GM23338 (cell line): ENCODE data around the gene BTBD9. TPM values are rescaled to one million over a fixed set of nuclear protein-coding genes. Genes with fewer than 3 reads are reported as not detected.

ENCODE experiments used
- ATAC-seq: fragments of 200-7000 bp; cut with Tn5 transposase; 3 replicates; pipeline ENCODE4 v1.9.1; 2020
- DNase-seq: peaks from one replicate; pipeline ENCODE4 v3.0.0-alpha.2; 2015; ENCODE audit warnings: low spot score
- H2AFZ ChIP-seq: fragments of 200-600 bp; sonication (generic); 2 replicates; pipeline ENCODE4 v1.8.0; 2016; ENCODE audit warnings: antibody characterized with exemption, mild to moderate bottlenecking, moderate library complexity
- H3F3A ChIP-seq: fragments of 200-600 bp; sonication (generic); replicated peaks from 2 replicates; pipeline ENCODE4 v1.8.0; 2017; ENCODE audit warnings: antibody characterized with exemption, mixed run types, low read depth
- H3K27ac ChIP-seq: fragments of 200-600 bp; sonication (generic); 2 replicates; pipeline ENCODE4 v1.6.1; 2016; ENCODE audit warnings: low read depth
- H3K27me3 ChIP-seq: fragments of 200-600 bp; sonication (generic); 2 replicates; pipeline ENCODE4 v1.8.0; 2016; ENCODE audit warnings: mild to moderate bottlenecking, mixed run types, moderate library complexity; ENCODE audit not compliant: insufficient read depth
- H3K36me3 ChIP-seq: fragments of 200-600 bp; sonication (generic); 2 replicates; pipeline ENCODE4 v1.8.0; 2016; ENCODE audit warnings: mild to moderate bottlenecking; ENCODE audit not compliant: insufficient read depth
- H3K4me1 ChIP-seq: fragments of 200-600 bp; sonication (generic); 2 replicates; pipeline ENCODE4 v1.8.0; 2016; ENCODE audit warnings: mild to moderate bottlenecking, moderate library complexity; ENCODE audit not compliant: insufficient read depth
- H3K4me2 ChIP-seq: fragments of 200-600 bp; sonication (generic); 2 replicates; pipeline ENCODE4 v1.7.1; 2017; ENCODE audit warnings: mixed run types
- H3K4me3 ChIP-seq: fragments of 200-600 bp; sonication (generic); 2 replicates; pipeline ENCODE4 v1.6.1; 2016; ENCODE audit warnings: mixed run types
- H3K79me2 ChIP-seq: fragments of 200-600 bp; sonication (generic); replicated peaks from 2 replicates; pipeline ENCODE4 v1.8.0; 2017; ENCODE audit warnings: mild to moderate bottlenecking; ENCODE audit not compliant: insufficient read depth
- H3K9me2 ChIP-seq: fragments of 200-600 bp; sonication (generic); 2 replicates; pipeline ENCODE4 v1.8.0; 2017; ENCODE audit not compliant: insufficient read depth
- H4K20me1 ChIP-seq: fragments of 200-600 bp; sonication (generic); replicated peaks from 2 replicates; pipeline ENCODE4 v1.8.0; 2017; ENCODE audit warnings: mild to moderate bottlenecking; ENCODE audit not compliant: insufficient read depth
- H3K27ac Mint-ChIP-seq: 2 replicates; pipeline ENCODE4 v1.8.0; 2020; ENCODE audit warnings: inconsistent platforms, mild to moderate bottlenecking, moderate library complexity, mixed read lengths
- H3K27me3 Mint-ChIP-seq: 3 replicates; pipeline ENCODE4 v1.8.0; 2022; ENCODE audit warnings: low read depth, mild to moderate bottlenecking, moderate library complexity, mixed read lengths, inconsistent platforms; ENCODE audit not compliant: insufficient read depth, poor library complexity
- H3K36me3 Mint-ChIP-seq: 3 replicates; pipeline ENCODE4 v1.8.0; 2021; ENCODE audit warnings: low read depth, mild to moderate bottlenecking, inconsistent platforms, moderate library complexity, mixed read lengths
- H3K4me1 Mint-ChIP-seq: 3 replicates; pipeline ENCODE4 v1.8.0; 2020; ENCODE audit warnings: mild to moderate bottlenecking, inconsistent platforms, mixed read lengths
- H3K4me3 Mint-ChIP-seq: 3 replicates; pipeline ENCODE4 v1.8.0; 2021; ENCODE audit warnings: moderate library complexity, mild to moderate bottlenecking, inconsistent platforms, mixed read lengths
- H3K9me3 Mint-ChIP-seq: 3 replicates; pipeline ENCODE4 v1.8.0; 2020; ENCODE audit warnings: moderate library complexity, mild to moderate bottlenecking, inconsistent platforms, mixed read lengths
- CREB1 ChIP-seq: fragments of 250-450 bp; sonication (Bioruptor Pico); IDR thresholded peaks from 2 replicates; pipeline ENCODE4 v1.5.0; 2020; ENCODE audit warnings: low read depth, mild to moderate bottlenecking, moderate library complexity
- EZH2 ChIP-seq: fragments of 200-600 bp; sonication (generic); IDR thresholded peaks from one replicate; pipeline ENCODE4 v1.8.0; 2017; ENCODE audit warnings: antibody characterized with exemption, mild to moderate bottlenecking, low read depth; ENCODE audit not compliant: unreplicated experiment
- EZH2phosphoT487 ChIP-seq: fragments of 200-600 bp; sonication (generic); IDR thresholded peaks from one replicate; pipeline ENCODE4 v1.8.1; 2018; ENCODE audit warnings: antibody characterized with exemption; ENCODE audit not compliant: unreplicated experiment
- JUNB ChIP-seq: IDR thresholded peaks from one replicate; pipeline ENCODE4 v1.6.1; 2016; ENCODE audit warnings: antibody characterized with exemption; ENCODE audit not compliant: unreplicated experiment
- NANOG ChIP-seq: IDR thresholded peaks from 2 replicates; pipeline ENCODE4 v1.6.1; 2016; ENCODE audit warnings: antibody characterized with exemption, borderline replicate concordance
- POLR2AphosphoS5 ChIP-seq: IDR thresholded peaks from 2 replicates; pipeline ENCODE4 v1.6.1; 2016; ENCODE audit warnings: antibody characterized with exemption, low read depth
- STAT1 ChIP-seq: IDR thresholded peaks from one replicate; pipeline ENCODE4 v1.6.1; 2016; ENCODE audit warnings: antibody characterized with exemption; ENCODE audit not compliant: unreplicated experiment
- ZNF114 ChIP-seq: fragments of 250-450 bp; sonication (Bioruptor Pico); IDR thresholded peaks from 2 replicates; pipeline ENCODE4 v1.5.0; 2020; ENCODE audit warnings: mild to moderate bottlenecking, moderate library complexity
- ZNF331 ChIP-seq: fragments of 250-450 bp; sonication (Bioruptor Pico); IDR thresholded peaks from 2 replicates; pipeline ENCODE4 v1.5.0; 2020; ENCODE audit warnings: low read depth, mild to moderate bottlenecking, moderate library complexity
- ZNF462 ChIP-seq: fragments of 250-450 bp; sonication (Bioruptor Pico); IDR thresholded peaks from 2 replicates; pipeline ENCODE4 v1.5.0; 2020; ENCODE audit warnings: mild to moderate bottlenecking, moderate library complexity
- polyA plus RNA-seq: library from polyadenylated mRNA; unstranded; fragments of >200 nt; fragmentation: Nextera tagmentation; extraction: Ambion mirVana; gene quantifications from 2 replicates; pipeline ENCODE4 v1.2.1, GENCODE V29; 2016
- total RNA-seq: library from RNA; depleted of rRNA; stranded (reverse); fragments of >200 nt; shearing (Covaris generic); gene quantifications from 2 replicates; pipeline ENCODE4 v1.2.3, GENCODE V29; 2014
- TF ChIP-seq, protein P1 (sequence below): IDR thresholded peaks from 2 replicates; pipeline ENCODE4 v1.6.1; 2016; ENCODE audit warnings: antibody characterized with exemption
- TF ChIP-seq, protein P2 (sequence below): IDR thresholded peaks from one replicate; pipeline ENCODE4 v1.6.1; 2018; ENCODE audit warnings: antibody characterized with exemption; ENCODE audit not compliant: unreplicated experiment
- TF ChIP-seq, protein P3 (sequence below), 2 experiments: fragments of 200-600 bp in 1 of 2; sonication (generic) in 1 of 2; conservative IDR thresholded peaks; 2 replicates each; pipeline versions ENCODE4 v1.5.1 to v1.6.1; 2016 to 2017; ENCODE audit warnings: antibody characterized with exemption in 2 of 2, low read depth in 2 of 2, mild to moderate bottlenecking in 2 of 2, moderate library complexity in 1 of 2

BTBD9 gene
- total and polyA plus RNA-seq, 2 experiments from 2014 or later = 4.2 to 5.3 TPM

GRCh38 chr6:38589367-38589720 is 50.4 kb downstream of the BTBD9 start:
- DNase-seq = no peak
- no peaks in the 10 kb centered on the region for H4K20me1 ChIP-seq
- TF ChIP-seq EZH2phosphoT487 = no peak
- TF ChIP-seq, protein P1, sequence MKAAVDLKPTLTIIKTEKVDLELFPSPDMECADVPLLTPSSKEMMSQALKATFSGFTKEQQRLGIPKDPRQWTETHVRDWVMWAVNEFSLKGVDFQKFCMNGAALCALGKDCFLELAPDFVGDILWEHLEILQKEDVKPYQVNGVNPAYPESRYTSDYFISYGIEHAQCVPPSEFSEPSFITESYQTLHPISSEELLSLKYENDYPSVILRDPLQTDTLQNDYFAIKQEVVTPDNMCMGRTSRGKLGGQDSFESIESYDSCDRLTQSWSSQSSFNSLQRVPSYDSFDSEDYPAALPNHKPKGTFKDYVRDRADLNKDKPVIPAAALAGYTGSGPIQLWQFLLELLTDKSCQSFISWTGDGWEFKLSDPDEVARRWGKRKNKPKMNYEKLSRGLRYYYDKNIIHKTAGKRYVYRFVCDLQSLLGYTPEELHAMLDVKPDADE = no peak
- TF ChIP-seq ZNF331 (CRISPR knock-in tag) = no peak
- TF ChIP-seq, protein P2, sequence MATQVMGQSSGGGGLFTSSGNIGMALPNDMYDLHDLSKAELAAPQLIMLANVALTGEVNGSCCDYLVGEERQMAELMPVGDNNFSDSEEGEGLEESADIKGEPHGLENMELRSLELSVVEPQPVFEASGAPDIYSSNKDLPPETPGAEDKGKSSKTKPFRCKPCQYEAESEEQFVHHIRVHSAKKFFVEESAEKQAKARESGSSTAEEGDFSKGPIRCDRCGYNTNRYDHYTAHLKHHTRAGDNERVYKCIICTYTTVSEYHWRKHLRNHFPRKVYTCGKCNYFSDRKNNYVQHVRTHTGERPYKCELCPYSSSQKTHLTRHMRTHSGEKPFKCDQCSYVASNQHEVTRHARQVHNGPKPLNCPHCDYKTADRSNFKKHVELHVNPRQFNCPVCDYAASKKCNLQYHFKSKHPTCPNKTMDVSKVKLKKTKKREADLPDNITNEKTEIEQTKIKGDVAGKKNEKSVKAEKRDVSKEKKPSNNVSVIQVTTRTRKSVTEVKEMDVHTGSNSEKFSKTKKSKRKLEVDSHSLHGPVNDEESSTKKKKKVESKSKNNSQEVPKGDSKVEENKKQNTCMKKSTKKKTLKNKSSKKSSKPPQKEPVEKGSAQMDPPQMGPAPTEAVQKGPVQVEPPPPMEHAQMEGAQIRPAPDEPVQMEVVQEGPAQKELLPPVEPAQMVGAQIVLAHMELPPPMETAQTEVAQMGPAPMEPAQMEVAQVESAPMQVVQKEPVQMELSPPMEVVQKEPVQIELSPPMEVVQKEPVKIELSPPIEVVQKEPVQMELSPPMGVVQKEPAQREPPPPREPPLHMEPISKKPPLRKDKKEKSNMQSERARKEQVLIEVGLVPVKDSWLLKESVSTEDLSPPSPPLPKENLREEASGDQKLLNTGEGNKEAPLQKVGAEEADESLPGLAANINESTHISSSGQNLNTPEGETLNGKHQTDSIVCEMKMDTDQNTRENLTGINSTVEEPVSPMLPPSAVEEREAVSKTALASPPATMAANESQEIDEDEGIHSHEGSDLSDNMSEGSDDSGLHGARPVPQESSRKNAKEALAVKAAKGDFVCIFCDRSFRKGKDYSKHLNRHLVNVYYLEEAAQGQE = no peak
- TF ChIP-seq JUNB = no peak
- TF ChIP-seq NANOG = no peak
- TF ChIP-seq ZNF114 = no peak
- TF ChIP-seq, protein P3, sequence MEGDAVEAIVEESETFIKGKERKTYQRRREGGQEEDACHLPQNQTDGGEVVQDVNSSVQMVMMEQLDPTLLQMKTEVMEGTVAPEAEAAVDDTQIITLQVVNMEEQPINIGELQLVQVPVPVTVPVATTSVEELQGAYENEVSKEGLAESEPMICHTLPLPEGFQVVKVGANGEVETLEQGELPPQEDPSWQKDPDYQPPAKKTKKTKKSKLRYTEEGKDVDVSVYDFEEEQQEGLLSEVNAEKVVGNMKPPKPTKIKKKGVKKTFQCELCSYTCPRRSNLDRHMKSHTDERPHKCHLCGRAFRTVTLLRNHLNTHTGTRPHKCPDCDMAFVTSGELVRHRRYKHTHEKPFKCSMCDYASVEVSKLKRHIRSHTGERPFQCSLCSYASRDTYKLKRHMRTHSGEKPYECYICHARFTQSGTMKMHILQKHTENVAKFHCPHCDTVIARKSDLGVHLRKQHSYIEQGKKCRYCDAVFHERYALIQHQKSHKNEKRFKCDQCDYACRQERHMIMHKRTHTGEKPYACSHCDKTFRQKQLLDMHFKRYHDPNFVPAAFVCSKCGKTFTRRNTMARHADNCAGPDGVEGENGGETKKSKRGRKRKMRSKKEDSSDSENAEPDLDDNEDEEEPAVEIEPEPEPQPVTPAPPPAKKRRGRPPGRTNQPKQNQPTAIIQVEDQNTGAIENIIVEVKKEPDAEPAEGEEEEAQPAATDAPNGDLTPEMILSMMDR (conservative IDR thresholded peaks at IDR 0.05; ENCODE audit: low read depth in 2 of 2) = no peak
- TF ChIP-seq EZH2 = no peak
- TF ChIP-seq POLR2AphosphoS5 = no peak
- TF ChIP-seq CREB1 (CRISPR knock-in tag) = no peak
- TF ChIP-seq ZNF462 (CRISPR knock-in tag) = no peak
- TF ChIP-seq STAT1 = no peak
- H3K9me3 Mint-ChIP-seq = no peaks in the 10 kb centered on the region
- no peaks in the 10 kb centered on the region for H3K79me2 ChIP-seq
- no peaks in the 10 kb centered on the region for H3F3A ChIP-seq
- no peak overlapping the region for H3K27ac Mint-ChIP-seq
- no peak for ATAC-seq
- H3K36me3 ChIP-seq = no peaks in the 10 kb centered on the region
- H3K4me3 Mint-ChIP-seq = no peak overlapping the region
- H3K4me1 ChIP-seq = no peaks in the 10 kb centered on the region
- no peak overlapping the region for H2AFZ ChIP-seq
- H3K27ac ChIP-seq = no peak overlapping the region
- H3K9me2 ChIP-seq = no peaks in the 10 kb centered on the region
- no peak overlapping the region for H3K4me2 ChIP-seq
- H3K36me3 Mint-ChIP-seq = no peaks in the 10 kb centered on the region
- H3K4me3 ChIP-seq = no peak overlapping the region
- no peaks in the 10 kb centered on the region for H3K4me1 Mint-ChIP-seq
- H3K27me3 ChIP-seq = no peaks in the 10 kb centered on the region
- H3K27me3 Mint-ChIP-seq = no peaks in the 10 kb centered on the region
